Measurements from ENCODE around the gene FOSL2. TPM values are rescaled to one million over a fixed set of nuclear protein-coding genes. Genes with fewer than 3 reads are reported as not detected.

FOSL2 gene
- total and polyA plus RNA-seq, 2 experiments from 2014 or later, result 0.60 to 4.3 TPM

GRCh38 chr2:28380219-28380618 lies 12.4 kb upstream of the FOSL2 start:
- Histone ChIP-seq H3K27ac (ENCODE audit: low read depth) (no peak overlapping the region), H3K9me2 (ENCODE audit: insufficient read depth) (no peaks in the 10 kb centered on the region), H3K79me2 (replicated peaks; ENCODE audit: insufficient read depth) (no peaks in the 10 kb centered on the region), H3K27me3 (ENCODE audit: insufficient read depth) (0 out of 2 replicates have a peak, but pooled peaks cover 31% of the 10 kb centered on the region), H3K4me2 (no peak overlapping the region), H4K20me1 (replicated peaks; ENCODE audit: insufficient read depth) (no peaks in the 10 kb centered on the region), H3K4me1 (ENCODE audit: insufficient read depth) (no peaks in the 10 kb centered on the region), H2AFZ (no peak overlapping the region), H3K4me3 (no peak overlapping the region), H3K36me3 (ENCODE audit: insufficient read depth) (no peaks in the 10 kb centered on the region), H3F3A (replicated peaks; ENCODE audit: low read depth) (no peaks in the 10 kb centered on the region)
- no peaks in the 10 kb centered on the region for H3K9me3 Mint-ChIP-seq
- peaks cover 2% of the 10 kb centered on the region; the same call in 1 of the 3 replicates for H3K4me1 Mint-ChIP-seq
- no peak for TF ChIP-seq ZNF114 (CRISPR knock-in tag; IDR thresholded peaks at IDR 0.05)
- no peak for TF ChIP-seq STAT1 (IDR thresholded peaks at IDR 0.05; ENCODE audit: unreplicated experiment)
- no peak for TF ChIP-seq ZNF462 (CRISPR knock-in tag; IDR thresholded peaks at IDR 0.05)
- no peak for TF ChIP-seq REST (IDR thresholded peaks at IDR 0.05; ENCODE audit: unreplicated experiment)
- no peak for TF ChIP-seq EZH2phosphoT487 (IDR thresholded peaks at IDR 0.05; ENCODE audit: unreplicated experiment)
- TF ChIP-seq EZH2 (IDR thresholded peaks at IDR 0.05; ENCODE audit: low read depth, unreplicated experiment), result no peak
- no peak for TF ChIP-seq CTCF (conservative IDR thresholded peaks at IDR 0.05; ENCODE audit: low read depth in 2 of 2)
- no peak for TF ChIP-seq CREB1 (CRISPR knock-in tag; IDR thresholded peaks at IDR 0.05; ENCODE audit: low read depth)
- TF ChIP-seq JUNB (IDR thresholded peaks at IDR 0.05; ENCODE audit: unreplicated experiment), result no peak
- TF ChIP-seq ETS1 (IDR thresholded peaks at IDR 0.05), result no peak
- no peak for TF ChIP-seq ZNF331 (CRISPR knock-in tag; IDR thresholded peaks at IDR 0.05; ENCODE audit: low read depth)
- no peak for TF ChIP-seq POLR2AphosphoS5 (IDR thresholded peaks at IDR 0.05; ENCODE audit: low read depth)
- TF ChIP-seq NANOG (IDR thresholded peaks at IDR 0.05; ENCODE audit: borderline replicate concordance), result no peak
- ATAC-seq (no peak), DNase-seq (ENCODE audit: low spot score) (no peak)
- no peak overlapping the region for H3K4me3 Mint-ChIP-seq
- H3K36me3 Mint-ChIP-seq (ENCODE audit: low read depth), result no peaks in the 10 kb centered on the region
- H3K27me3 Mint-ChIP-seq (ENCODE audit: insufficient read depth, low read depth, poor library complexity), result peaks cover 20% of the 10 kb centered on the region
- no peak overlapping the region for H3K27ac Mint-ChIP-seq
